Uterus (tissue), 4 donors: Measurements from ENCODE around the gene SGTA. TPM values are rescaled to one million over a fixed set of nuclear protein-coding genes. Genes with fewer than 3 reads are reported as not detected.

ENCODE experiments used
- DNase-seq, 2 donors: peaks; one replicate each; pipeline ENCODE4 v3.0.0-alpha.2; 2019 to 2020
- H3K27ac ChIP-seq, 2 donors: fragments of 200-600 bp; sonication (generic); 1 replicate in 1 of 2; 2 replicates in 1 of 2; pipeline ENCODE4 v1.5.1; 2016 to 2018
- H3K27me3 ChIP-seq, 2 donors: fragments of 200-600 bp; sonication (generic); one replicate each; pipeline ENCODE4 v1.5.1; 2018 to 2019; ENCODE audit warnings: control low read depth in 1 of 2
- H3K36me3 ChIP-seq, 2 donors: fragments of 200-600 bp; sonication (generic); one replicate each; pipeline ENCODE4 v1.5.1; 2019; ENCODE audit warnings: control low read depth in 1 of 2
- H3K4me1 ChIP-seq, 2 donors: fragments of 200-600 bp; sonication (generic); one replicate each; pipeline ENCODE4 v1.5.1; 2018 to 2019; ENCODE audit warnings: control low read depth in 1 of 2
- H3K4me3 ChIP-seq, 2 donors: fragments of 200-600 bp; sonication (generic); 1 replicate in 1 of 2; 2 replicates in 1 of 2; pipeline ENCODE4 v1.5.1; 2018 to 2019; ENCODE audit warnings: mild to moderate bottlenecking in 1 of 2
- H3K9me3 ChIP-seq, 2 donors: fragments of 200-600 bp; sonication (generic); one replicate each; pipeline ENCODE4 v1.5.1; 2019; ENCODE audit warnings: control low read depth in 1 of 2
- POLR2A ChIP-seq, 2 donors: fragments of 450-650 bp; IDR thresholded peaks; one replicate each; pipeline ENCODE4 v1.6.1; 2016; ENCODE audit warnings: antibody characterized with exemption in 2 of 2, mild to moderate bottlenecking in 1 of 2, moderate library complexity in 1 of 2
- intact Hi-C: fragments of 100-400 bp; cut with DNase I; formaldehyde crosslinking; loops from one replicate; pipeline ENCODE4 v1.15.1; 2023; ENCODE audit warnings: low total_unique reads
- total RNA-seq, 4 donors: library from RNA; depleted of rRNA in 3 of 4; stranded (reverse); fragments of >200 nt in 3 of 4; gene quantifications; one replicate each; pipeline versions ENCODE4 v1.1.0 to v1.2.4, GENCODE V29; 2014 to 2023
- TF ChIP-seq, protein P1 (sequence below), 4 experiments: fragments of 200-600 bp in 2 of 4; fragments of 450-650 bp in 2 of 4; sonication (generic) in 2 of 4; IDR thresholded peaks; one replicate each; pipeline ENCODE4 v1.5.1; 2016 to 2019; ENCODE audit warnings: antibody characterized with exemption in 4 of 4, mild to moderate bottlenecking in 2 of 4, moderate library complexity in 1 of 4
- donor health status: DM: yes; HTN: yes; CAD: no.

SGTA gene
- total RNA-seq, 4 donors from 2014 or later = 9.5 to 50.7 (median 23.6) TPM

DNA sequence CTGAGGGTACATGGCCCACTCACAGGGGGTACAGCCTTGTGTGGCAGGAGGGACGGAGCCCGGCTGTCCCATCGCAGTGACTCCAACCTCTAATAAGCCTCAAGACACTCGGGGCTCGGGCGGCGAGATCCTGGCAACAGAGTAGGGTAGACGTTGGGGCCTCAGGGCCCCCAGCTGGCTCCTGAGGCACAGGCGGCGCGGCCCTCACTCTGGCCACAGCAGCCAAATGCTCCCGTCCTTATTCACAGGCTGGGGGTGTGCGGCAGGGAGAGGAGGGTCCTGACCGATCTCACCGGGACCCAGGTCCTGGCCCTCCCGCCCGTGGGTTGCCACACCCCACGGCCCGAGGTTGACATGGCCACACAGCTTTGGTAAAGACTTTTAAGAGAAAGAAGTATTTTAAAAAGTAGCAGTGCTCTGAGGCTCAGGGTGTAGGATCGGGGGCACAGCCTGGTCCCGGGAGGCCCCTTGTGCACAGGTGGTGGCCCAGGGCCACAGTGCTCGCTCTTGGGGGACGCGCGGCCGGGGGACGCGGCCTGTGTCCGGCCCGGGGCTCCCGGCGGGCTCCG lies 50.8 kb downstream of the SGTA start:
- H3K36me3 ChIP-seq = no peaks in the 10 kb centered on the region

DNA sequence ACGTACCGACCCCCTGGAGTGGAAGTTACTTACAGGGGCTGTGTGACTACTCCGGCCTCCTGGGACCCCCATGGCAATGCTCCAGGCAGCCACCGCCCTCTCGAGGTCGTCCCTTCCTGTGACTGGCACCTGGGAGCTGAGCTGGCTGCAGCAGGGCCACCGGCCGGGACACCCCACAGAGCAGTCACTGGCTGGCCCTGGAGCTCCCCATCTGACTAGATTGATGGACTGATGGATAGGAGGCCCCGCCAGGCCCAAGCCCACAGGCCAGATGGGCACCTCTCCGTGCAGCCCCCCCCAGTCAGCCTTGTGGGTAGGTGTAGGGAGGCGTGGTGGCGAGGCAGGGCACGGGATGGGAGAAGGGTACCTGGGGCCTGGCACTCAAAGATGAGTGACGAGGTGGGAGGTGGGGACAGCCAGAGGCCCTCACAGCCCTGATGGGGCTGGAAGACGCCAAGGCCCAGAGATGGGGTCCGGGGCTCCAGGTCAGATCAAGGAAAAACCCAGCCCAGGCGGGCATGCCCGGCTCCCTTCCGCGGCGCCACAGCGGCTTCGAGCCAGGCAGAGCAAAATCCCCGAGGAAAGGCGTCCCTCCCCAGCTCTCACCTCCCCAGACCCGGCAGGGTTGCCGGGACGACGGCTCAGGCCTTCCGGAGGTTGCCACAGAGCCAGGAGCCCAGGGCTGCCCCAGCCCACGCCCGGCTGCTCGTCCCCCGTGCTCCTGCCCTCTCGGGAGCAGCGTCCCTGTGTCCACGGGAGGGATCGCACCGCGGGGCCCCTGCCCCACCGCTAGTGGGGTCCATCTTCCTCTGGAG lies 51.7 kb downstream of the SGTA start:
- no peak for DNase-seq
- intact Hi-C loops = no loop called here
- H3K9me3 ChIP-seq = no peaks in the 10 kb centered on the region
- no peaks in the 10 kb centered on the region for H3K4me1 ChIP-seq
- peaks cover 0 to 5% of the 10 kb centered on the region in 2 donors for H3K27me3 ChIP-seq
- no peak overlapping the region for H3K4me3 ChIP-seq
- H3K27ac ChIP-seq = no peak overlapping the region
- no peak for TF ChIP-seq POLR2A (IDR thresholded peaks at IDR 0.05)
- TF ChIP-seq, protein P1, sequence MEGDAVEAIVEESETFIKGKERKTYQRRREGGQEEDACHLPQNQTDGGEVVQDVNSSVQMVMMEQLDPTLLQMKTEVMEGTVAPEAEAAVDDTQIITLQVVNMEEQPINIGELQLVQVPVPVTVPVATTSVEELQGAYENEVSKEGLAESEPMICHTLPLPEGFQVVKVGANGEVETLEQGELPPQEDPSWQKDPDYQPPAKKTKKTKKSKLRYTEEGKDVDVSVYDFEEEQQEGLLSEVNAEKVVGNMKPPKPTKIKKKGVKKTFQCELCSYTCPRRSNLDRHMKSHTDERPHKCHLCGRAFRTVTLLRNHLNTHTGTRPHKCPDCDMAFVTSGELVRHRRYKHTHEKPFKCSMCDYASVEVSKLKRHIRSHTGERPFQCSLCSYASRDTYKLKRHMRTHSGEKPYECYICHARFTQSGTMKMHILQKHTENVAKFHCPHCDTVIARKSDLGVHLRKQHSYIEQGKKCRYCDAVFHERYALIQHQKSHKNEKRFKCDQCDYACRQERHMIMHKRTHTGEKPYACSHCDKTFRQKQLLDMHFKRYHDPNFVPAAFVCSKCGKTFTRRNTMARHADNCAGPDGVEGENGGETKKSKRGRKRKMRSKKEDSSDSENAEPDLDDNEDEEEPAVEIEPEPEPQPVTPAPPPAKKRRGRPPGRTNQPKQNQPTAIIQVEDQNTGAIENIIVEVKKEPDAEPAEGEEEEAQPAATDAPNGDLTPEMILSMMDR (IDR thresholded peaks at IDR 0.05) = no peak
- no peaks in the 10 kb centered on the region for H3K36me3 ChIP-seq

More for the DNA sequence above, 50.8 kb downstream of the SGTA start:
- intact Hi-C loops = no loop called here
- no peak overlapping the region for H3K27ac ChIP-seq
- DNase-seq = no peak
- TF ChIP-seq, protein P1 (IDR thresholded peaks at IDR 0.05) = no peak
- H3K4me3 ChIP-seq = no peak overlapping the region
- H3K27me3 ChIP-seq = no peaks in the 10 kb centered on the region
- no peaks in the 10 kb centered on the region for H3K9me3 ChIP-seq
- no peaks in the 10 kb centered on the region for H3K4me1 ChIP-seq

DNA sequence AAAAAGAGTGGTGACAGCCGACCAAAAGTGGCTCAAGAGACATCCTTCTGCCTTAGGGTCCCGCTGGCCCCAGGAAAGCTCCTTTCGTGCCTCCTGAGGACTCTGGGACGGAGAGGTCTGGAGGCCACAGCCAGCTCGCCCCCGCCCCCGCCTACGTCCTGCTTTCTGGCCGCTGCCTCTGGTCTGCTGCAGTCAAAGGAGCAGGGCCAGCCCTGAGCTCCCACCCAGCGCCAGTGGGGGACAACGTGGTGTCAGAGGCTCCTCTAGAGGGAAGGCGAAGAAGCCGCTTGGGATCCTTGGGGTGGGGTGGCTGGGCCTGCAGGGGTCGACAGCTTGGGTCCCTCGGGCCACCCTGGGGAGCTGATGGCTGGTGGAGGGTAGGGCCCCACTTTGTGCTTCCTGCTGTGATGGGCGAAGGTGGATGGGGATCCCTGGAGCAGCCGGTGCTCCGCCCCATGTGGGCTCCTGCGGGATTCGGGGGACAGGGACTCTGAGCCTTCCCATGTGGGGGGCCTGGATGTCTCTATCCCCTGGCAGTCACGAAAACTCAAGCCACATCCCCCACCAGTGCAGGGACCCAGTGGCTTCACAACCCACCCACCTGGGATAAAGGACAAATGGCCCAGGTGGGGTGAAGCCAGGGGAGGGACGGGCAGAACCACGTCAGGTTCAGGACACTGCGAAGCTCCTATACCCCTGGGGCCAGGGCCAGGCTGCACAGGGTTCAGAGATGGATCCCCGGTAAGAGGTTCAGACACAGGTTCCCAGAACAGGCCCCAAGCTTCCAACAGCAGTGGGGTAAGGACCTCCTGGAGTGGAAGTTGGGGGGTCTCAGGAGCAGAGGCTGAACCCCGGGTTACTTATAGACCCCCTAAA lies 52.9 kb downstream of the SGTA start:
- H3K27me3 ChIP-seq = peaks cover 0 to 8% of the 10 kb centered on the region in 2 donors
- TF ChIP-seq POLR2A (IDR thresholded peaks at IDR 0.05) = no peak
- TF ChIP-seq, protein P1 (IDR thresholded peaks at IDR 0.05) = no peak
- no peak for DNase-seq
- no peak overlapping the region for H3K27ac ChIP-seq
- no peaks in the 10 kb centered on the region for H3K9me3 ChIP-seq
- no peaks in the 10 kb centered on the region for H3K4me1 ChIP-seq
- H3K36me3 ChIP-seq = no peaks in the 10 kb centered on the region
- no peak overlapping the region for H3K4me3 ChIP-seq
- intact Hi-C loops = no loop called here

DNA sequence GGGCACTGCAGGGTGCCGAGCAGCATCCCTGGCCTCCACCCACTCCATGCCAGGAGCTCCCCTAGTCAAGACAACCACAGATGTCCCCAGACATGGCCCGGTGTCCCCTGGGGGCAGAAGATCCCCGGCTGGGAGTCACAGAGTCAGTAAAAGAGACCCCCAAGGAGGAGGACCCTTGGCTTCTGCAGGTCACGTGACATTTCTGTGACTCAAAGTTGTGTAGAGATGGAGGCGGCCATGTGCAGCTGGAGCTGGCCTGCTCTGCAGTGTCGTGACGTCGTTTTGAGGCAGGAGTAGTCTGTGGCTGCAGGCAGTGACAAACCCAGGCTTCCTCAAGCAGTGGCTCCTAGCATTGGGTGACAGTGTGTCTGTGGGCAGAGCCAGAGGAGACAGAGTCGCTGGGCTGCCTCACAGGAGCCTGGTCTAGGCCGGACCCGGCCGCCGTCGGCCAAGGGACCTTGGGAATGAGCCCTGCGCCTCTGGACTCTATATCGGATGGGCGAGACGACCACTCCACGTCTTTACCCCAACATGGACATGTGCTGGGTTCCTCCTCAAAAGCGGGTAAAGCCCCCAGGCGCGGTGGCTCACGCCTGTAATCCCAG lies 54.2 kb downstream of the SGTA start:
- TF ChIP-seq, protein P1 (IDR thresholded peaks at IDR 0.05) = no peak
- TF ChIP-seq POLR2A (IDR thresholded peaks at IDR 0.05) = no peak
- peaks cover 0 to 2% of the 10 kb centered on the region in 2 donors for H3K4me1 ChIP-seq
- H3K36me3 ChIP-seq = no peaks in the 10 kb centered on the region
- peaks cover 0 to 8% of the 10 kb centered on the region in 2 donors for H3K27me3 ChIP-seq
- no peak overlapping the region for H3K4me3 ChIP-seq
- intact Hi-C loops = no loop called here
- no peaks in the 10 kb centered on the region for H3K9me3 ChIP-seq
- no peak for DNase-seq
- no peak overlapping the region for H3K27ac ChIP-seq
